HG03457 (cell line): ENCODE data around the gene HPS1.

Experiments used
- ATAC-seq: cut with Tn5 transposase; IDR thresholded peaks from one replicate; pipeline ENCODE4 v1.9.1; 2021; ENCODE audit warnings: moderate number of reproducible peaks; ENCODE audit not compliant: unreplicated experiment

Gene HPS1

GRCh38 chr10:98415731-98416119 lies 31.0 kb downstream of the HPS1 start:
- ATAC-seq: no peak

GRCh38 chr10:98414932-98415730 lies 31.6 kb downstream of the HPS1 start, which contains the start of gene PYROXD2:
PYROXD2 (minus strand) TSS chr10:98415182; CDS start chr10:98415135, 47 bp downstream.
- no peak for ATAC-seq

- no peak for ATAC-seq
Observed at GRCh38 chr10:98414578-98414931, 32.2 kb downstream of the HPS1 start.

GRCh38 chr10:98411768-98412167 lies 35.0 kb downstream of the HPS1 start:
- no peak for ATAC-seq

DNA sequence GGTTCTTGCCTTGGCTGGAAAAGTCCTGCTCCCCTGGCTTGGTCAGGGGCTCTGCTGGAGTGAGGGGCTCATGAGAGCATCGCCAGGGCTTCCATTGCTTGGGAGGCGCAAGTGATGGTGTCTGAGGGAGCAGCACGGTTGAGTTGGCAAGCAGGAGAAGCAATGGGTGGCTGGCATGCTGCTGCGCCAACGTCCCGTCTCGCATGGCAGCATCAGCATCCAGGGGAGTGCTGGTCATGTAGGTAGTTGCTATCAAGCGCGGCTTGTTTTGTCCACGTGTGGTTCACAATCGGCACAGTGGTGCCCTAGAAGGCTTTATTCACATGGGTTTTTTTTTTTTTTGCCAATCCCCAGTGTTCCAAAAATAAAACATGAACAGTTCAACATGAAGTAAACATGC lies 35.6 kb downstream of the HPS1 start:
- no peak for ATAC-seq

GRCh38 chr10:98410759-98411158 lies 36.0 kb downstream of the HPS1 start:
- no peak for ATAC-seq

DNA sequence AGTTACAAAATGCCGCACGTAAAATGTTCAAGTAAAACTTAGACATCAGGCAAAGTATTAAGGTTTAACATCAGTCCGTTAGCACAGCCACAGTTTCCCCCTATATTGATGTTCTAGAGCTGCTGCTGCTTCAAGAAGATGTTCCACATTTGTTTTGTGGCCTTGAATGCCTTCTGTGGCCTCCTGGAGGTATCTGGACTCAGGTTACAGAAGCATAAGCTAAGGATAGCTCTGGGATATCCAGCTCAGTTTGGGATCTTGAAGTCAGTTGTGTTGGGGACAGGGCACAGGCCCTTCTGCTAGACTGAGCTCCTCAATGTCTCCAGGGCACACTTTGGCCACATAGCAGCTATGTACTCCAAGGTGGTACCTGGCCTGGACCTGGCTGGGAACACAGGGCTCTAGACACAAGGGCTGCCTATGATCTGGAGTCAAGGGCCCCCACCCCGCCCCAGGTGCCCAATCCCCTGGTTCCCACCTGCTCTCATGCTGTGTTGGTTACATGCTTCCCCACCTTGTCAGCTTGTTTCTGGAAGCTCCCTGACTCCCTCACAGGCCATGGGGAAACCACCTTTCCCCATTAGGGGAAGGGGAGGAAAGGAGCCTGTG lies 36.5 kb downstream of the HPS1 start:
- no peak for ATAC-seq

- ATAC-seq: no peak
Observed at GRCh38 chr10:98408799-98409198, 37.9 kb downstream of the HPS1 start.

DNA sequence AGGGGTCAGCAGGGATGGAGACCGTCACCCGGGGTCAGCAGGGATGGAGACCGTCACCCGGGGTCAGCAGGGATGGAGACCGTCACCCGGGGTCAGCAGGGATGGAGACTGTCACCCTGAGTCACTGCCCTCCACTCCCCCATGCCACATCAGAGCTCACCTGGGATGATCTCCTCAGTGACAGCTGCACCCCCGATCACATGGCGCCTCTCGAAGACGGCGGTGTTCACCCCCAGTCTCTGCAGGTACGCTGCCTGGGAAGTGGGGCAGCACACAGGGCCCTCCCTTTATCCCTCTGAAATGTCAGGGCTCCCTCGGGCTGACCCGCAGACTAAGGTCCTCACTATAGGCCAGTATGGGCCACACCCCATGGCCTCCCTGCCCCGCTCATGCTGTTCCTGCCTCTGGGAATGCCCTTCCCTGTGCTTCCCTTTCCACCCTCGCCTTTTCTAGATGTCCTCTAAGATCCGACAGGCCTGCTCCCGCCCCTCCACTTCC lies 38.9 kb downstream of the HPS1 start:
- no peak for ATAC-seq

- ATAC-seq: no peak
Observed at GRCh38 chr10:98407017-98407743, 39.6 kb downstream of the HPS1 start.

DNA sequence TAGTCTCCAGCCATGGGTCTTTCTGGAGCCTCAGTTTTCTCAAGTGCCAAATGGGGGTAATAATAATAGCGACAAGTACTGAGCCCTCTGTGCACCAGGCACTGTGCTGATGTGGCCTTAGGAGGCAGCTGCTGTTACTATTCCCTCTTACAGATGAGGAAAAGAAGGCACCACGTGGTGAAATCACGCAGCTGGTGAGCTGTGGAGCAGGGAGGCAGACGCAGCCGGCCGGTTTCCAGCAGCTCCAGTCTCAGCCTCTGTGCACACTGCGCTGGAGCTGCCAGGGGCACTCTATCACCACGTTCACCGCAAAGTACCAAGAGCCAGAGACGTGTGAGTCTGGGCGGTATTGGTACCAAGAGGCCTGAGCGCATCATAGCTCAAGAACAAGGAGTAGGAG lies 41.3 kb downstream of the HPS1 start:
- ATAC-seq: no peak

DNA sequence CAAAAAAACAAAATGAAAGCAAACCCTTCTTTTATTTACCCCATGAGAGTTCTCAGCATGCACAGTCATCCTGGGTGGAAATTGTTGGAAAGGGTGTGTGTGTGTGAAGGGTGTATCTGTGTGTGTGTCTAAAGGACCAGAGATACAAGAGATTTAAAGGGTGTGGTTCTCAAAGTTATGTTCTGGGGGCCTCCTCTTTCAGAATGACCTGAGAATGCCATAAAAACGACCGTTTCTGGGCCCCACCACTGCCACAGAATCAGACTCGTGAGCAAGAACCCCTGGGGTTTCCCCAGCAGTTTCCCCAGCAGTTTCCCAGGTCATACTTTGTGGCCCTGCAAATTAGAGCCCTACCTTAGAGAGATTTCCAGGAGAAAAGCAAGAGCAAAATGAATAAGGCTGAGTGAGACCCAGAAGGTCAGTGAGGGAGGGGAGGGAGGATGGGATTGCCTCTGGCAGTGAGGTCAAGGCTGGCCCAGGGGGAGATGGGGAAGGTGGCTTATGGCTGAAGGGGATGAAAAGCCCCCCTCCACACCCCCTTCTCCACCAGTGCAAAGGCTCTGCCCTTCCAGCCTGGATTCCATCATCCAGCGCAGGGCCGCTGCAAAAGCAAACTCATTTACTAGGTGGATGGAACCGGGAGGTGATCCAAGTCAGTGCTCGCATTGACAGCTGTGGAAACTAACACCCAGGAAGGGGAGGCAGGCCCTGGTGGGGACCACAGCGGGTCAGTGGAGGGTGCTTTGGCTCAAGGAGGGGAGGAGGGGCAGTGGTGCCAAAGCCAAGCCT lies 42.0 kb downstream of the HPS1 start:
- ATAC-seq: no peak

DNA sequence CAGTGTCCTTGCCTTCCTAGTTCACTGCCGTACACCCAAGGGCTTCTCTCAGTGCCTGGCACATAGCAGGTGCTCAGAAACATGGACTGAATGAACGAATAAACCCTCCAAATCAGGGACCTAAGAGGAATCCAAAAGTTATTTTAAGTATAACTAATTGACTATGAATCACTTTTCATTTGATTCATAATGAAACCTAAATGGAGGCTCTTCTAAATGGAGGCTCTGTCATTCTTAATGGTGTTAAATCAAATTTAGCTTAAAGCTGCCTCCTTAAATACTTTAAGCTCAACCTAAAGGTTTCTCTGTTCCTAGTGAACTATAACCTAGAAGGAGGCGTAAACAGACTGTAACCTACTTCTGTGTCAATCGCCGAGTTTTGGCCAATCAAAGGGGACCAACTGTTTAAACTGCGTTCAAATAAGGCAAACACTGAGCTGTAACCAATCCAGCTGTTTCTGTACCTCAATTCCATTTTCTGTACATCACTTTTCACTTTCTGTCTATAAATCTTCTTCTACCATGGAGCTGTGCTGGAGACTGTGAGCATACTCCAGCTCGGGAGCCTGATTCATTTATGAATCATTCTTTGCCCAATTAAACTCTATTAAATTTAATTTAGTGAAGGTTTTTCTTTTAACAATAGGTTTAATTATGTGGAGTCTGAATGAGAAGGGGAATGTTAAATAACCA lies 42.8 kb downstream of the HPS1 start:
- no peak for ATAC-seq

DNA sequence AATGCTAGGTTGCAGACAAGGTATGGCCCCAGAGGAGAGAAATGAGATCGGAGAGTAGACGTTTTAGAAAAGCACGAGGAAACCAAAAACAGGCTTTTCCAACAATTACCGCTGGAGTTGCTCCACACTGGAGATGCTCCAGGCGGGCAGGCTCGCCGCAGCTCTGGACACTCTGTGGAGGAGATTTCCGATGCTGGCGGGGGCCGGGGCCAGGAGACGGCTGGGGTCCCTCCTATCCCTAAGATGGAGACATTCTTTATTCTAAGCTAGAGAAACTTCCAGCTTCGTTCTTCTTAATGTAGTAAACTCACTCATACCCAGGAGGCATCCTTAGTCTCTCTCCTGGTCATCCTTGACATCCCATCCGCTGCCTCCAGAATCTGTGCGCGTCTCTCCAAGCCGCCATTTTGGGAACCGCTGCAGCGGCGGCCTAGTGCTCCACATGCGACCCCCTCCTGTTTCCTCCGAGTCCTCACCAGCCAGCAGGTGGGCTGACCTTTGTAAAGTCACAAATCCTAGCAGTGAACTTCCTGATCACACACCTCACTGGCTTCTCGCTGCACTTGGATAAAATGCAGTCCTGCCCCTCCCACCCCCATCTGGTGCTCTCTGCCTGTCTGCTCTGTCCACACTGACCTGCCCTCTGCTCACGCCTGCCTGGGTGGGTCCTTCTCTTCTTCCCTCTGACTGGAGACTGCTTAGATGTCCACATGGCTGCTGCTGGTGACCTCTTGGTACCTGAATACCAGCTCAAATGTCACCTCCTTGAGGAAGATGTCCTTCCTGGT lies 43.6 kb downstream of the HPS1 start:
- no peak for ATAC-seq

GRCh38 chr10:98402478-98402877 lies 44.3 kb downstream of the HPS1 start:
- ATAC-seq: no peak

DNA sequence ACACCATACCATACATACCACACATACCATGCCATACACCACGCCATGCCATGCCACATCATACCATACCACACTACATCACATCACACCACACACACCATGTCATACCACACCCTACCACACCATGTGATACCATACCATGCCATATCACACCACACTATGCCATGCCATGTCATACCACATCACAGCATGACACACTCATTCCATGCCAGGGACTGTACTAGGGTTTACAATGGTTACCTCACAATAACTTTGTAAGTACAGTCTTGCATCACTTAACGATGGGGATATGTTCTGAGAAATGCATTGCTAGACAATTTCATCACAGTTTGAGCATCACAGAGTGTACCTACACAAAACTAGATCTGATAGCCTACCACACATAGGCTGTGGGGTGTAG lies 46.3 kb downstream of the HPS1 start:
- ATAC-seq: no peak

GRCh38 chr10:98399784-98400183 lies 47.0 kb downstream of the HPS1 start:
- ATAC-seq: no peak

GRCh38 chr10:98397089-98397600 lies 49.6 kb downstream of the HPS1 start:
- ATAC-seq: no peak
